ENCODE results near the gene DNAJC30. TPM values are rescaled to one million over a fixed set of nuclear protein-coding genes. Genes with fewer than 3 reads are reported as not detected.

DNAJC30 gene
- total RNA-seq, 1 experiment from 2014 or later = 8.5 TPM

DNA sequence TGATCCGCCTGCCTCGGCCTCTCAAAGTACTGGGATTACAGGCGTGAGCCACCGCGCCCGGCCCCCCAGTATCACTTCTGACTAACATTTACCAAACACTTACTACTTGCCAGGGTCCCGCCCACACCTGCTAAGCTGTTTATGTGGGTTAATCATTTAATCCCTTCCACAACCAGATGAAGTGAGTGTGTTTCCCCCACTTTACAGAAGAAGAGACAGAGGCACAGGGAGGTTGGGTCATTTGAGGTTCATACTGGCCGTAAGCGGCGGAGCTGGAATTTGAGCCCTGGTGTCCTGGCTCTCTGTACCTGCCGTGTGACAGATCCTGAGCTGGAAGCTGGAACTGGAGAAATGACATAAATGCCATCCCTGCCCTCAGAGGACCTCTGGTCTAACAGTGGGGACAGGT, 30.7 kb downstream of the DNAJC30 start:
- CTCF ChIA-PET = interaction anchor here (1.3 kb wide), 1 partner anchor 16 kb away, joined by 3 read pairs; the partner anchor contains the start of gene VPS37D
- Histone ChIP-seq H3K4me3 (replicated peaks in 1 of 2; ENCODE audit: low read depth in 1 of 2, low read length in 2 of 2) (no peak overlapping the region), H2AFZ (ENCODE audit: low read depth, low read length, poor library complexity, severe bottlenecking) (no peak overlapping the region), H3K4me1 (ENCODE audit: control insufficient read depth in 1 of 2, insufficient read depth in 2 of 2, low read length in 2 of 2) (peaks cover 8 to 19% of the 10 kb centered on the region in 2 experiments), H3K9ac (ENCODE audit: low read length) (no peak overlapping the region), H3K9me3 (ENCODE audit: control insufficient read depth in 1 of 2, insufficient read depth in 1 of 2, low read depth in 1 of 2, low read length in 2 of 2) (no peaks in the 10 kb centered on the region), H3K79me2 (ENCODE audit: insufficient read depth, low read length) (no peaks in the 10 kb centered on the region), H3K27ac (ENCODE audit: low read depth, low read length) (no peak overlapping the region), H3K4me2 (ENCODE audit: low read length) (peak overlapping the region; percentile 9; the same call in 1 of the 2 replicates), H3K27me3 (ENCODE audit: insufficient read depth, low read length) (no peaks in the 10 kb centered on the region), H3K36me3 (ENCODE audit: control insufficient read depth in 1 of 2, insufficient read depth in 2 of 2, low read length in 2 of 2) (no peaks in the 10 kb centered on the region), H3K9me2 (ENCODE audit: insufficient read depth) (no peaks in the 10 kb centered on the region), H4K20me1 (ENCODE audit: insufficient read depth) (no peaks in the 10 kb centered on the region)
- intact Hi-C loops (cut with micrococcal nuclease) = no loop called here
- POLR2A ChIA-PET = no interaction called here
- RAD21 ChIA-PET (ENCODE audit: low non-redundant PET in 1 of 2, low total read pairs in 2 of 2, uncharacterized antibody in 2 of 2, unreplicated experiment in 2 of 2) = no interaction called here
- ATAC-seq (no peak), DNase-seq (ENCODE audit: low read depth, low spot score) (no peak)
- no peak for TF ChIP-seq EZH2 (IDR thresholded peaks at IDR 0.05)
- TF ChIP-seq ATF3 (IDR thresholded peaks at IDR 0.05) = no peak
- no peak for TF ChIP-seq JUND (IDR thresholded peaks at IDR 0.05)
- no peak for TF ChIP-seq POLR2A (IDR thresholded peaks at IDR 0.05; ENCODE audit: borderline replicate concordance, extremely low read depth, insufficient read depth, insufficient read length)
- TF ChIP-seq, protein P1, sequence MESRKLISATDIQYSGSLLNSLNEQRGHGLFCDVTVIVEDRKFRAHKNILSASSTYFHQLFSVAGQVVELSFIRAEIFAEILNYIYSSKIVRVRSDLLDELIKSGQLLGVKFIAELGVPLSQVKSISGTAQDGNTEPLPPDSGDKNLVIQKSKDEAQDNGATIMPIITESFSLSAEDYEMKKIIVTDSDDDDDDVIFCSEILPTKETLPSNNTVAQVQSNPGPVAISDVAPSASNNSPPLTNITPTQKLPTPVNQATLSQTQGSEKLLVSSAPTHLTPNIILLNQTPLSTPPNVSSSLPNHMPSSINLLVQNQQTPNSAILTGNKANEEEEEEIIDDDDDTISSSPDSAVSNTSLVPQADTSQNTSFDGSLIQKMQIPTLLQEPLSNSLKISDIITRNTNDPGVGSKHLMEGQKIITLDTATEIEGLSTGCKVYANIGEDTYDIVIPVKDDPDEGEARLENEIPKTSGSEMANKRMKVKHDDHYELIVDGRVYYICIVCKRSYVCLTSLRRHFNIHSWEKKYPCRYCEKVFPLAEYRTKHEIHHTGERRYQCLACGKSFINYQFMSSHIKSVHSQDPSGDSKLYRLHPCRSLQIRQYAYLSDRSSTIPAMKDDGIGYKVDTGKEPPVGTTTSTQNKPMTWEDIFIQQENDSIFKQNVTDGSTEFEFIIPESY (IDR thresholded peaks at IDR 0.05; ENCODE audit: extremely low read depth, insufficient replicate concordance, low read length) = no peak
- TF ChIP-seq ZFX (IDR thresholded peaks at IDR 0.05) = no peak
- TF ChIP-seq SRF (IDR thresholded peaks at IDR 0.05; ENCODE audit: low read depth) = no peak
- TF ChIP-seq TCF7L2 (IDR thresholded peaks at IDR 0.05; ENCODE audit: borderline replicate concordance, extremely low read depth, insufficient read depth, insufficient read length) = no peak
- TF ChIP-seq ELF1 (IDR thresholded peaks at IDR 0.05; ENCODE audit: borderline replicate concordance, low read depth) = no peak
- no TSS peak for BruUV-seq (replicated peaks)

GRCh38 chr7:73650524-73650923, 32.7 kb downstream of the DNAJC30 start:
- intact Hi-C loops (cut with micrococcal nuclease) = no loop called here
- Histone ChIP-seq H3K9me2 (ENCODE audit: insufficient read depth) (no peaks in the 10 kb centered on the region), H3K4me1 (ENCODE audit: control insufficient read depth in 1 of 2, insufficient read depth in 2 of 2, low read length in 2 of 2) (peaks cover 13 to 39% of the 10 kb centered on the region in 2 experiments), H3K9ac (ENCODE audit: low read length) (no peak overlapping the region), H3K27me3 (ENCODE audit: insufficient read depth, low read length) (no peaks in the 10 kb centered on the region), H3K36me3 (ENCODE audit: control insufficient read depth in 1 of 2, insufficient read depth in 2 of 2, low read length in 2 of 2) (no peaks in the 10 kb centered on the region), H3K4me3 (replicated peaks in 1 of 2; ENCODE audit: low read depth in 1 of 2, low read length in 2 of 2) (no peak overlapping the region), H3K79me2 (ENCODE audit: insufficient read depth, low read length) (no peaks in the 10 kb centered on the region), H3K9me3 (ENCODE audit: control insufficient read depth in 1 of 2, insufficient read depth in 1 of 2, low read depth in 1 of 2, low read length in 2 of 2) (no peaks in the 10 kb centered on the region), H2AFZ (ENCODE audit: low read depth, low read length, poor library complexity, severe bottlenecking) (no peak overlapping the region), H3K4me2 (ENCODE audit: low read length) (no peak overlapping the region), H3K27ac (ENCODE audit: low read depth, low read length) (no peak overlapping the region), H4K20me1 (ENCODE audit: insufficient read depth) (no peaks in the 10 kb centered on the region)
- ChIA-PET POLR2A (no interaction called here), CTCF (no interaction called here), RAD21 (ENCODE audit: low non-redundant PET in 1 of 2, low total read pairs in 2 of 2, uncharacterized antibody in 2 of 2, unreplicated experiment in 2 of 2) (no interaction called here)
- TF ChIP-seq EZH2 (IDR thresholded peaks at IDR 0.05) (no peak), RAD21 (IDR thresholded peaks at IDR 0.05; ENCODE audit: low read depth) (no peak), SIN3A (IDR thresholded peaks at IDR 0.05; ENCODE audit: low read depth) (no peak), TCF7L2 (IDR thresholded peaks at IDR 0.05; ENCODE audit: borderline replicate concordance, extremely low read depth, insufficient read depth, insufficient read length) (no peak), SRF (IDR thresholded peaks at IDR 0.05; ENCODE audit: low read depth) (no peak), ZNF274 (IDR thresholded peaks at IDR 0.05; ENCODE audit: low read depth, low read length) (no peak), ELF1 (IDR thresholded peaks at IDR 0.05; ENCODE audit: borderline replicate concordance, low read depth) (no peak), CEBPB (IDR thresholded peaks at IDR 0.05; ENCODE audit: low read depth) (no peak)
- no TSS peak for BruUV-seq (replicated peaks)
- DNase-seq (ENCODE audit: low read depth, low spot score) (no peak), ATAC-seq (no peak)

Measured in HCT116 (cell line).